CD4-positive, alpha-beta T cell (primary cell): ENCODE results near the gene ORAI2. TPM values are rescaled to one million over a fixed set of nuclear protein-coding genes. Genes with fewer than 3 reads are reported as not detected.
A peak's percentile ranks its signal among the peaks of the same experiment; 100 is the strongest.

Experiments used
- ATAC-seq: fragments of 200-7000 bp; cut with Tn5 transposase; one replicate; pipeline ENCODE4 v1.10.0; 2022; ENCODE audit warnings: mild to moderate bottlenecking; ENCODE audit not compliant: poor library complexity
- CTCF ChIA-PET: fragments of 350-600 bp; sonication (Branson Sonifier 250); formaldehyde crosslinking; loops from one replicate; lab custom pipeline; 2021; ENCODE audit warnings: antibody characterized with exemption, inconsistent platforms; lab: Charles Lee
- POLR2A ChIA-PET: fragments of 350-600 bp; sonication (Branson Sonifier 250); formaldehyde crosslinking; loops from one replicate; lab custom pipeline; 2021; ENCODE audit warnings: antibody characterized with exemption, inconsistent platforms; lab: Charles Lee
- DNase-seq, 14 experiments: peaks; one replicate each; pipeline ENCODE4 v3.0.0-alpha.2; 2013 to 2020; ENCODE audit warnings: mixed read lengths in 2 of 14
- H3K27ac ChIP-seq, 2 donors: one replicate each; pipeline versions ENCODE4 v1.5.1 to v1.7.0; 2013; ENCODE audit warnings: low read length in 2 of 2, low read depth in 1 of 2, mild to moderate bottlenecking in 1 of 2
- H3K27me3 ChIP-seq, 2 experiments: 1 replicate in 1 of 2; 2 replicates in 1 of 2; pipeline versions ENCODE4 v1.6.1 to v1.7.0; 2013; ENCODE audit warnings: low read length in 2 of 2, control low read depth in 1 of 2, mild to moderate bottlenecking in 1 of 2, moderate library complexity in 1 of 2; ENCODE audit not compliant: insufficient read depth in 2 of 2, control insufficient read depth in 1 of 2
- H3K36me3 ChIP-seq: one replicate; pipeline ENCODE4 v1.6.1; 2013; ENCODE audit warnings: low read length, control low read depth; ENCODE audit not compliant: insufficient read depth
- H3K4me1 ChIP-seq: one replicate; pipeline ENCODE4 v1.6.1; 2013; ENCODE audit warnings: low read length, control low read depth; ENCODE audit not compliant: insufficient read depth
- H3K4me3 ChIP-seq: one replicate; pipeline ENCODE4 v1.5.1; 2013; ENCODE audit warnings: mild to moderate bottlenecking, low read length, moderate library complexity
- H3K9me3 ChIP-seq, 2 experiments: 1 replicate in 1 of 2; 2 replicates in 1 of 2; pipeline versions ENCODE4 v1.6.1 to v1.7.0; 2013; ENCODE audit warnings: low read length in 2 of 2, mild to moderate bottlenecking in 2 of 2, control low read depth in 1 of 2, moderate library complexity in 1 of 2; ENCODE audit not compliant: control insufficient read depth in 1 of 2, insufficient read depth in 1 of 2
- H3K27ac Mint-ChIP-seq: one replicate; pipeline ENCODE4 v1.8.0; 2020; ENCODE audit warnings: mixed read lengths
- H3K27me3 Mint-ChIP-seq: one replicate; pipeline ENCODE4 v1.8.0; 2021; ENCODE audit warnings: mixed read lengths
- H3K36me3 Mint-ChIP-seq: one replicate; pipeline ENCODE4 v1.8.0; 2021; ENCODE audit warnings: low read depth, mixed read lengths
- H3K4me1 Mint-ChIP-seq: one replicate; pipeline ENCODE4 v1.8.0; 2021; ENCODE audit warnings: low read depth, mixed read lengths
- H3K4me3 Mint-ChIP-seq: one replicate; pipeline ENCODE4 v1.8.0; 2020; ENCODE audit warnings: mild to moderate bottlenecking, mixed read lengths
- H3K9me3 Mint-ChIP-seq: one replicate; pipeline ENCODE4 v1.8.0; 2020; ENCODE audit warnings: mixed read lengths
- intact Hi-C, 2 experiments: fragments of 100-400 bp; cut with DNase I in 1 of 2; cut with micrococcal nuclease in 1 of 2; formaldehyde crosslinking; loops; one replicate each; pipeline versions ENCODE4 v1.15.1 to v1.9.0; 2023 to 2025; cut with DNase I, micrococcal nuclease
- total RNA-seq, 174 experiments: library from RNA in 2 of 174; stranded (reverse) in 2 of 174; gene quantifications; one replicate each; pipeline ENCODE4 v1.2.3 and lab custom pipeline; 2021 to 2026
- TF ChIP-seq, protein P1 (sequence below): fragments of 200-600 bp; IDR thresholded peaks from one replicate; pipeline ENCODE4 v1.8.0; 2022; ENCODE audit warnings: antibody characterized with exemption, mild to moderate bottlenecking

Gene ORAI2
- total RNA-seq, 2 experiments from 2014 or later = 12.3 to 16.5 TPM

- Histone ChIP-seq H3K27me3 (no peaks in the 10 kb centered on the region), H3K4me1 (peaks cover 10% of the 10 kb centered on the region), H3K9me3 (peaks cover 0 to 3% of the 10 kb centered on the region in 2 experiments), H3K4me3 (no peak overlapping the region), H3K36me3 (peaks cover 54% of the 10 kb centered on the region), H3K27ac (no peak overlapping the region)
- Mint-ChIP-seq H3K36me3 (peaks cover 92% of the 10 kb centered on the region), H3K27ac (no peak overlapping the region), H3K9me3 (no peaks in the 10 kb centered on the region), H3K27me3 (no peaks in the 10 kb centered on the region), H3K4me3 (no peak overlapping the region), H3K4me1 (peaks cover 13% of the 10 kb centered on the region)
- intact Hi-C loops = no loop called here
- no peak for DNase-seq
- ChIA-PET POLR2A (interaction anchor here (1.2 to 1.4 kb wide), 2 partner anchors 13 to 17 kb away, joined by 3 read pairs; no protein-coding TSS in a partner anchor), CTCF (no interaction called here)
- no peak for ATAC-seq
- TF ChIP-seq, protein P1, sequence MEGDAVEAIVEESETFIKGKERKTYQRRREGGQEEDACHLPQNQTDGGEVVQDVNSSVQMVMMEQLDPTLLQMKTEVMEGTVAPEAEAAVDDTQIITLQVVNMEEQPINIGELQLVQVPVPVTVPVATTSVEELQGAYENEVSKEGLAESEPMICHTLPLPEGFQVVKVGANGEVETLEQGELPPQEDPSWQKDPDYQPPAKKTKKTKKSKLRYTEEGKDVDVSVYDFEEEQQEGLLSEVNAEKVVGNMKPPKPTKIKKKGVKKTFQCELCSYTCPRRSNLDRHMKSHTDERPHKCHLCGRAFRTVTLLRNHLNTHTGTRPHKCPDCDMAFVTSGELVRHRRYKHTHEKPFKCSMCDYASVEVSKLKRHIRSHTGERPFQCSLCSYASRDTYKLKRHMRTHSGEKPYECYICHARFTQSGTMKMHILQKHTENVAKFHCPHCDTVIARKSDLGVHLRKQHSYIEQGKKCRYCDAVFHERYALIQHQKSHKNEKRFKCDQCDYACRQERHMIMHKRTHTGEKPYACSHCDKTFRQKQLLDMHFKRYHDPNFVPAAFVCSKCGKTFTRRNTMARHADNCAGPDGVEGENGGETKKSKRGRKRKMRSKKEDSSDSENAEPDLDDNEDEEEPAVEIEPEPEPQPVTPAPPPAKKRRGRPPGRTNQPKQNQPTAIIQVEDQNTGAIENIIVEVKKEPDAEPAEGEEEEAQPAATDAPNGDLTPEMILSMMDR = no peak
Observed at GRCh38 chr7:102409340-102409739, 24.0 kb upstream of the ORAI2 start.

- peaks cover 87% of the 10 kb centered on the region for H3K36me3 Mint-ChIP-seq
- H3K9me3 Mint-ChIP-seq = no peaks in the 10 kb centered on the region
- intact Hi-C loops = no loop called here
- no peak for DNase-seq
- no peak overlapping the region for H3K4me3 Mint-ChIP-seq
- Histone ChIP-seq H3K9me3 (peaks cover 0 to 3% of the 10 kb centered on the region in 2 experiments), H3K4me3 (no peak overlapping the region), H3K36me3 (peaks cover 47% of the 10 kb centered on the region), H3K4me1 (peaks cover 15% of the 10 kb centered on the region), H3K27ac (no peak overlapping the region), H3K27me3 (no peaks in the 10 kb centered on the region)
- peaks cover 14% of the 10 kb centered on the region for H3K4me1 Mint-ChIP-seq
- H3K27me3 Mint-ChIP-seq = no peaks in the 10 kb centered on the region
- TF ChIP-seq, protein P1 = no peak
- ATAC-seq = no peak
- no peak overlapping the region for H3K27ac Mint-ChIP-seq
- ChIA-PET POLR2A (interaction anchor here (0.6 to 1.4 kb wide), 3 partner anchors 12 to 16 kb away, joined by 3 read pairs; no protein-coding TSS in a partner anchor), CTCF (interaction anchor here (0.6 to 1.4 kb wide), 2 partner anchors 40 to 1041 kb away, joined by 3 to 8 read pairs; no protein-coding TSS in a partner anchor)
Observed at GRCh38 chr7:102410123-102410522, 23.3 kb upstream of the ORAI2 start.

- POLR2A ChIA-PET = no interaction called here
- Mint-ChIP-seq H3K4me3 (no peak overlapping the region), H3K27me3 (no peaks in the 10 kb centered on the region), H3K27ac (peak overlapping the region; percentile 30), H3K4me1 (peaks cover 22% of the 10 kb centered on the region), H3K36me3 (peaks cover 87% of the 10 kb centered on the region), H3K9me3 (no peaks in the 10 kb centered on the region)
- ATAC-seq (no peak), DNase-seq (no peak)
- no peak overlapping the region for H3K4me3 ChIP-seq
- CTCF ChIA-PET = interaction anchor here (1.4 to 2.3 kb wide), 2 partner anchors 24 to 39 kb away, joined by 8 to 11 read pairs; no protein-coding TSS in a partner anchor
- intact Hi-C loops = no loop called here
- no peaks in the 10 kb centered on the region for H3K27me3 ChIP-seq
- H3K4me1 ChIP-seq = peaks cover 23% of the 10 kb centered on the region
- H3K36me3 ChIP-seq = peaks cover 39% of the 10 kb centered on the region
- TF ChIP-seq, protein P1 = no peak
- H3K27ac ChIP-seq = no peak overlapping the region
- H3K9me3 ChIP-seq = peaks cover 0 to 3% of the 10 kb centered on the region in 2 experiments
Observed at GRCh38 chr7:102410918-102411317, 22.5 kb upstream of the ORAI2 start.
